Activated T-cell treated with anti-CD3 and anti-CD28 coated beads for 24 hours (primary cell): Measurements from ENCODE around the gene PDE6B.
A peak's percentile ranks its signal among the peaks of the same experiment; 100 is the strongest.
"Not testable (repeated sequence)": the region's sequence is repeated elsewhere in the genome, so short reads cannot be mapped to it uniquely, and the experiment has no call there.

Source experiments
- DNase-seq: peaks from one replicate; pipeline ENCODE4 v3.0.0-alpha.2; 2020; ENCODE audit warnings: low read depth

The PDE6B gene

GRCh38 chr4:669806-670559 is 44.6 kb downstream of the PDE6B start:
- DNase-seq: not testable (repeated sequence)

- DNase-seq: no peak
Observed at GRCh38 chr4:671769-672168, 46.4 kb downstream of the PDE6B start.

- DNase-seq: no peak
Observed at GRCh38 chr4:673349-674091, 48.1 kb downstream of the PDE6B start.

GRCh38 chr4:674172-675035 is 49.0 kb downstream of the PDE6B start, which contains the start of the genes ATP5ME and MYL5:
Gene ATP5ME, minus strand, starts transcription at chr4:674276. Its CDS starts 29 bp downstream, at chr4:674247.
Gene MYL5, plus strand, starts transcription at chr4:674542. Its CDS starts 3,485 bp downstream, at chr4:678027.
- peak; percentile 96 for DNase-seq

- no peak for DNase-seq
Observed at GRCh38 chr4:675036-675882, 49.9 kb downstream of the PDE6B start.

- no peak for DNase-seq
Observed at GRCh38 chr4:675980-676870, 50.9 kb downstream of the PDE6B start.

GRCh38 chr4:676871-677235 is 51.5 kb downstream of the PDE6B start:
- no peak for DNase-seq

GRCh38 chr4:677431-678293 is 52.3 kb downstream of the PDE6B start:
- no peak for DNase-seq

- DNase-seq: no peak
Observed at GRCh38 chr4:678331-679103, 53.1 kb downstream of the PDE6B start.

- no peak for DNase-seq
Observed at GRCh38 chr4:679104-679481, 53.7 kb downstream of the PDE6B start.

GRCh38 chr4:679629-680028 is 54.3 kb downstream of the PDE6B start:
- no peak for DNase-seq

- DNase-seq: no peak
Observed at GRCh38 chr4:680091-680490, 54.7 kb downstream of the PDE6B start.

- no peak for DNase-seq
Observed at GRCh38 chr4:680551-680927, 55.2 kb downstream of the PDE6B start.

GRCh38 chr4:680928-681645 is 55.7 kb downstream of the PDE6B start:
- DNase-seq: no peak

GRCh38 chr4:681736-682451 is 56.5 kb downstream of the PDE6B start:
- no peak for DNase-seq

- no peak for DNase-seq
Observed at GRCh38 chr4:682490-683172, 57.3 kb downstream of the PDE6B start.
